OCI-LY1 (cell line): Measurements from ENCODE around the gene FAM227A.

Source experiments
- CTCF ChIP-seq: fragments of 200-600 bp; sonication (generic), shearing (Covaris generic); IDR thresholded peaks from 2 replicates; pipeline ENCODE4 v1.5.1; 2017; ENCODE audit warnings: mild to moderate bottlenecking, antibody characterized with exemption, low read length, moderate library complexity, mixed read lengths
- EZH2 ChIP-seq: fragments of 200-600 bp; sonication (generic), shearing (Covaris generic); IDR thresholded peaks from 2 replicates; pipeline ENCODE4 v1.8.0; 2017; ENCODE audit warnings: borderline replicate concordance, mixed run types, mild to moderate bottlenecking, antibody characterized with exemption, low read length, moderate library complexity, mixed read lengths

GRCh38 chr22:38610234-38610633 lies 46.0 kb downstream of the FAM227A start:
- TF ChIP-seq CTCF, result no peak
- no peak for TF ChIP-seq EZH2
